Measurements from ENCODE around the gene CACNG4. TPM values are rescaled to one million over a fixed set of nuclear protein-coding genes. Genes with fewer than 3 reads are reported as not detected.

The CACNG4 gene
- total RNA-seq, 1 experiment from 2014 or later: not detected

DNA sequence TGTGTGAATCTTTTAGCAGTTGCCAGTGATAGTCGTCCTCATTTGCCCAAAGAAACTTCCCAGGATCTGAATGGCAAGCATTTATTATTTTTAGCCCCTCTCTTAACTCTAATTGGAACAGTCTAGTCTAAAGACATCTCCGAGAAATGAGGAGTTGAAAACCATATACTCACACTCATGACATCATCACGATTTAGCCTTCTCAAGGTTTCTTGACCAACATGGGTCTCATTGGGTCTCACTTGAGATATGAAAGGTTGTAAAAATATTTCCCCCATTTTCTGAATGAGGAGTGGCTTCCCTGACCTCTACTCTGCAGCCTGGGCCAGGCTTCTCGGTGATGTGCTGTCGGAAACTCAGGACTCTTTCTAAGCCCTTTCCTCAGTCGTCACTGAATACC, 42.8 kb downstream of the CACNG4 start:
- ChIA-PET CTCF (no interaction called here), POLR2A (no interaction called here), RAD21 (ENCODE audit: low non-redundant PET in 1 of 2, low total read pairs in 2 of 2, uncharacterized antibody in 2 of 2, unreplicated experiment in 2 of 2) (no interaction called here)
- Histone ChIP-seq H3K27ac (ENCODE audit: low read depth, low read length) (no peak overlapping the region), H2AFZ (ENCODE audit: low read depth, low read length, poor library complexity, severe bottlenecking) (no peak overlapping the region), H3K4me2 (ENCODE audit: low read length) (no peak overlapping the region), H3K27me3 (ENCODE audit: insufficient read depth, low read length) (peaks cover 9% of the 10 kb centered on the region; the same call in 1 of the 2 replicates), H3K9ac (ENCODE audit: low read length) (no peak overlapping the region), H4K20me1 (ENCODE audit: insufficient read depth) (no peaks in the 10 kb centered on the region), H3K9me2 (ENCODE audit: insufficient read depth) (no peaks in the 10 kb centered on the region), H3K4me1 (ENCODE audit: control insufficient read depth in 1 of 2, insufficient read depth in 2 of 2, low read length in 2 of 2) (no peaks in the 10 kb centered on the region), H3K36me3 (ENCODE audit: control insufficient read depth in 1 of 2, insufficient read depth in 2 of 2, low read length in 2 of 2) (no peaks in the 10 kb centered on the region), H3K4me3 (replicated peaks in 1 of 2; ENCODE audit: low read depth in 1 of 2, low read length in 2 of 2) (no peak overlapping the region), H3K9me3 (ENCODE audit: control insufficient read depth in 1 of 2, insufficient read depth in 1 of 2, low read depth in 1 of 2, low read length in 2 of 2) (no peaks in the 10 kb centered on the region), H3K79me2 (ENCODE audit: insufficient read depth, low read length) (no peaks in the 10 kb centered on the region)
- TF ChIP-seq EZH2phosphoT487 (IDR thresholded peaks at IDR 0.05; ENCODE audit: borderline replicate concordance): no peak
- no peak for TF ChIP-seq POLR2AphosphoS5 (IDR thresholded peaks at IDR 0.05; ENCODE audit: low read depth, low read length)
- no peak for TF ChIP-seq ZNF274 (IDR thresholded peaks at IDR 0.05; ENCODE audit: low read depth, low read length)
- TF ChIP-seq EGR1 (IDR thresholded peaks at IDR 0.05; ENCODE audit: low read depth): no peak
- no peak for TF ChIP-seq ATF3 (IDR thresholded peaks at IDR 0.05)
- no peak for TF ChIP-seq SRF (IDR thresholded peaks at IDR 0.05; ENCODE audit: low read depth)
- BruUV-seq (replicated peaks): no TSS peak
- intact Hi-C loops (cut with micrococcal nuclease): no loop called here
- ATAC-seq (no peak), DNase-seq (ENCODE audit: low read depth, low spot score) (no peak)

DNA sequence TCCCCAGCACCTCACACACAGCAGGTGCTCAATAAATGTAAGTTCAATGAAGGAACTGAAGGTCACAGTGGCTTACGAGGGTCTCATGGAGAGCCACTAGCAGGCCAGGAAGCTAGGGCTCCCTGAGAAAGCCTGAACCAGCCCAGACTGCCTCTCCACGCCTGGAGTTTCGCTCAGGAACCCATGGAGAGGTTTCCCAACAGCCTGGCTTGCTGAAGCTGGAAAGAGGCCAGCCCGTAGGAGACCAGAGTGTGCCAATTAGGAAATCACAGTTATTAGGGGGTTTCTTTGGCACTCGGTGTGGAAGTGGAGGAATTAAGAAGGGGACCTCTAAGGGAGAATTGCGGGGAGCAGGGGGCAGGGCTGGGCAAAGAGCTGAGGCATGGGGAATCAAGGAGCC, 43.6 kb downstream of the CACNG4 start:
- CTCF ChIA-PET: no interaction called here
- intact Hi-C loops (cut with micrococcal nuclease): no loop called here
- H3K27ac ChIP-seq (ENCODE audit: low read depth, low read length): no peak overlapping the region
- H4K20me1 ChIP-seq (ENCODE audit: insufficient read depth): no peaks in the 10 kb centered on the region
- H3K9ac ChIP-seq (ENCODE audit: low read length): no peak overlapping the region
- H3K4me3 ChIP-seq (replicated peaks in 1 of 2; ENCODE audit: low read depth in 1 of 2, low read length in 2 of 2): no peak overlapping the region
- no peak overlapping the region for H3K4me2 ChIP-seq (ENCODE audit: low read length)
- no peaks in the 10 kb centered on the region for H3K36me3 ChIP-seq (ENCODE audit: control insufficient read depth in 1 of 2, insufficient read depth in 2 of 2, low read length in 2 of 2)
- no peak for TF ChIP-seq ZFX (IDR thresholded peaks at IDR 0.05)
- no peak for TF ChIP-seq JUND (IDR thresholded peaks at IDR 0.05)
- TF ChIP-seq YY1 (IDR thresholded peaks at IDR 0.05; ENCODE audit: extremely low read depth, insufficient replicate concordance, low read depth, low read length): no peak
- TF ChIP-seq ZNF274 (IDR thresholded peaks at IDR 0.05; ENCODE audit: low read depth, low read length): no peak
- TF ChIP-seq, protein P1, sequence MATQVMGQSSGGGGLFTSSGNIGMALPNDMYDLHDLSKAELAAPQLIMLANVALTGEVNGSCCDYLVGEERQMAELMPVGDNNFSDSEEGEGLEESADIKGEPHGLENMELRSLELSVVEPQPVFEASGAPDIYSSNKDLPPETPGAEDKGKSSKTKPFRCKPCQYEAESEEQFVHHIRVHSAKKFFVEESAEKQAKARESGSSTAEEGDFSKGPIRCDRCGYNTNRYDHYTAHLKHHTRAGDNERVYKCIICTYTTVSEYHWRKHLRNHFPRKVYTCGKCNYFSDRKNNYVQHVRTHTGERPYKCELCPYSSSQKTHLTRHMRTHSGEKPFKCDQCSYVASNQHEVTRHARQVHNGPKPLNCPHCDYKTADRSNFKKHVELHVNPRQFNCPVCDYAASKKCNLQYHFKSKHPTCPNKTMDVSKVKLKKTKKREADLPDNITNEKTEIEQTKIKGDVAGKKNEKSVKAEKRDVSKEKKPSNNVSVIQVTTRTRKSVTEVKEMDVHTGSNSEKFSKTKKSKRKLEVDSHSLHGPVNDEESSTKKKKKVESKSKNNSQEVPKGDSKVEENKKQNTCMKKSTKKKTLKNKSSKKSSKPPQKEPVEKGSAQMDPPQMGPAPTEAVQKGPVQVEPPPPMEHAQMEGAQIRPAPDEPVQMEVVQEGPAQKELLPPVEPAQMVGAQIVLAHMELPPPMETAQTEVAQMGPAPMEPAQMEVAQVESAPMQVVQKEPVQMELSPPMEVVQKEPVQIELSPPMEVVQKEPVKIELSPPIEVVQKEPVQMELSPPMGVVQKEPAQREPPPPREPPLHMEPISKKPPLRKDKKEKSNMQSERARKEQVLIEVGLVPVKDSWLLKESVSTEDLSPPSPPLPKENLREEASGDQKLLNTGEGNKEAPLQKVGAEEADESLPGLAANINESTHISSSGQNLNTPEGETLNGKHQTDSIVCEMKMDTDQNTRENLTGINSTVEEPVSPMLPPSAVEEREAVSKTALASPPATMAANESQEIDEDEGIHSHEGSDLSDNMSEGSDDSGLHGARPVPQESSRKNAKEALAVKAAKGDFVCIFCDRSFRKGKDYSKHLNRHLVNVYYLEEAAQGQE (IDR thresholded peaks at IDR 0.05; ENCODE audit: low read depth): no peak
- TF ChIP-seq POLR2AphosphoS5 (IDR thresholded peaks at IDR 0.05; ENCODE audit: low read depth, low read length): no peak
- TF ChIP-seq RAD21 (IDR thresholded peaks at IDR 0.05; ENCODE audit: low read depth): no peak
- TF ChIP-seq SIN3A (IDR thresholded peaks at IDR 0.05; ENCODE audit: low read depth): no peak
- no peak overlapping the region for H2AFZ ChIP-seq (ENCODE audit: low read depth, low read length, poor library complexity, severe bottlenecking)
- ATAC-seq (no peak), DNase-seq (ENCODE audit: low read depth, low spot score) (no peak)
- RAD21 ChIA-PET (ENCODE audit: low non-redundant PET in 1 of 2, low total read pairs in 2 of 2, uncharacterized antibody in 2 of 2, unreplicated experiment in 2 of 2): no interaction called here
- H3K79me2 ChIP-seq (ENCODE audit: insufficient read depth, low read length): no peaks in the 10 kb centered on the region
- BruUV-seq (replicated peaks): no TSS peak
- H3K4me1 ChIP-seq (ENCODE audit: control insufficient read depth in 1 of 2, insufficient read depth in 2 of 2, low read length in 2 of 2): no peaks in the 10 kb centered on the region
- no peaks in the 10 kb centered on the region for H3K9me2 ChIP-seq (ENCODE audit: insufficient read depth)
- H3K27me3 ChIP-seq (ENCODE audit: insufficient read depth, low read length): peaks cover 9% of the 10 kb centered on the region; the same call in 1 of the 2 replicates
- POLR2A ChIA-PET: no interaction called here
- no peaks in the 10 kb centered on the region for H3K9me3 ChIP-seq (ENCODE audit: control insufficient read depth in 1 of 2, insufficient read depth in 1 of 2, low read depth in 1 of 2, low read length in 2 of 2)

Data from HCT116 (cell line).